Hepatic stellate cell (primary cell): ENCODE measurements around the gene SPC25.
"Not testable (repeated sequence)": the region's sequence is repeated elsewhere in the genome, so short reads cannot be mapped to it uniquely, and the experiment has no call there.

Source experiments
- DNase-seq: peaks from one replicate; pipeline ENCODE4 v3.0.0; 2011; ENCODE audit warnings: low spot score

Gene SPC25

GRCh38 chr2:168901003-168901402, 10.8 kb upstream of the SPC25 start, which contains the start of gene G6PC2:
Gene G6PC2 (plus strand): TSS chr2:168901291. CDS start chr2:168901332, 41 bp downstream.
- no peak for DNase-seq

- DNase-seq = no peak
These were observed 7.2 kb upstream of the SPC25 start for GRCh38 chr2:168897449-168897848.

- DNase-seq = no peak
These were observed 6.6 kb upstream of the SPC25 start for GRCh38 chr2:168896783-168897182.

GRCh38 chr2:168895771-168896170, 5.5 kb upstream of the SPC25 start:
- no peak for DNase-seq

- DNase-seq = no peak
These were observed 4.5 kb upstream of the SPC25 start for GRCh38 chr2:168894720-168895119.

GRCh38 chr2:168894101-168894500, 3.9 kb upstream of the SPC25 start:
- no peak for DNase-seq

GRCh38 chr2:168892327-168892726, 2.1 kb upstream of the SPC25 start:
- DNase-seq = no peak

GRCh38 chr2:168889635-168890005, 610 bp downstream of the SPC25 start:
- no peak for DNase-seq

- no peak for DNase-seq
These were observed 5.3 kb downstream of the SPC25 start for GRCh38 chr2:168884975-168885374.

- not testable (repeated sequence) for DNase-seq
These were observed 8.1 kb downstream of the SPC25 start for GRCh38 chr2:168882163-168882562.

GRCh38 chr2:168874368-168875054, 15.7 kb downstream of the SPC25 start:
- DNase-seq = no peak

- not testable (repeated sequence) for DNase-seq
These were observed 19.4 kb downstream of the SPC25 start for GRCh38 chr2:168870824-168871223.

- DNase-seq = not testable (repeated sequence)
These were observed 19.9 kb downstream of the SPC25 start for GRCh38 chr2:168870369-168870768.

- not testable (repeated sequence) for DNase-seq
These were observed 23.1 kb downstream of the SPC25 start for GRCh38 chr2:168867164-168867563.

- DNase-seq = no peak
These were observed 32.1 kb downstream of the SPC25 start for GRCh38 chr2:168858146-168858545.

- DNase-seq = no peak
These were observed 34.6 kb downstream of the SPC25 start for GRCh38 chr2:168855601-168856000.

- no peak for DNase-seq
These were observed 35.6 kb downstream of the SPC25 start for GRCh38 chr2:168854651-168855050.

GRCh38 chr2:168853471-168853870, 36.8 kb downstream of the SPC25 start:
- DNase-seq = no peak

GRCh38 chr2:168852481-168852880, 37.7 kb downstream of the SPC25 start:
- no peak for DNase-seq

- peak; percentile 13 for DNase-seq
These were observed 38.4 kb downstream of the SPC25 start for GRCh38 chr2:168851674-168852320.

GRCh38 chr2:168850846-168851245, 39.4 kb downstream of the SPC25 start:
- DNase-seq = no peak

GRCh38 chr2:168849610-168850009, 40.6 kb downstream of the SPC25 start:
- peak; percentile 29 for DNase-seq

GRCh38 chr2:168848225-168848624, 42.0 kb downstream of the SPC25 start:
- DNase-seq = no peak

GRCh38 chr2:168843253-168843652, 47.0 kb downstream of the SPC25 start:
- no peak for DNase-seq
